ENCODE data around the gene SVIL. TPM values are rescaled to one million over a fixed set of nuclear protein-coding genes. Genes with fewer than 3 reads are reported as not detected.
"Not testable (repeated sequence)": the region's sequence is repeated elsewhere in the genome, so short reads cannot be mapped to it uniquely, and the experiment has no call there.

SVIL gene
- total RNA-seq, 2 experiments from 2014 or later: 7.0 to 8.3 TPM

GRCh38 chr10:29555091-29555745, 79.6 kb downstream of the SVIL start:
- CTCF ChIA-PET: interaction anchor here (0.6 kb wide), 1 partner anchor 10 kb away, joined by 3 read pairs; no protein-coding TSS in a partner anchor
- no peaks in the 10 kb centered on the region for H3K9me3 Mint-ChIP-seq
- no peaks in the 10 kb centered on the region for H3K27me3 Mint-ChIP-seq (ENCODE audit: low read depth)
- no peak overlapping the region for H3K27ac Mint-ChIP-seq
- DNase-seq: no peak
- no peaks in the 10 kb centered on the region for H3K4me1 Mint-ChIP-seq (ENCODE audit: low read depth)
- intact Hi-C loops (cut with micrococcal nuclease): no loop called here
- H3K4me3 Mint-ChIP-seq: no peak overlapping the region
- peaks cover 18% of the 10 kb centered on the region for H3K36me3 Mint-ChIP-seq (ENCODE audit: low read depth)

GRCh38 chr10:29554660-29555059, 80.1 kb downstream of the SVIL start:
- Mint-ChIP-seq H3K4me3 (no peak overlapping the region), H3K4me1 (ENCODE audit: low read depth) (no peaks in the 10 kb centered on the region), H3K9me3 (no peaks in the 10 kb centered on the region), H3K36me3 (ENCODE audit: low read depth) (peaks cover 22% of the 10 kb centered on the region), H3K27me3 (ENCODE audit: low read depth) (no peaks in the 10 kb centered on the region), H3K27ac (no peak overlapping the region)
- DNase-seq: no peak
- intact Hi-C loops (cut with micrococcal nuclease): no loop called here
- CTCF ChIA-PET: interaction anchor here (0.6 kb wide), 1 partner anchor 10 kb away, joined by 3 read pairs; no protein-coding TSS in a partner anchor

- no peak for DNase-seq
- no peaks in the 10 kb centered on the region for H3K27me3 Mint-ChIP-seq (ENCODE audit: low read depth)
- intact Hi-C loops (cut with micrococcal nuclease): no loop called here
- H3K4me1 Mint-ChIP-seq (ENCODE audit: low read depth): peaks cover 1% of the 10 kb centered on the region
- peaks cover 22% of the 10 kb centered on the region for H3K36me3 Mint-ChIP-seq (ENCODE audit: low read depth)
- no peaks in the 10 kb centered on the region for H3K9me3 Mint-ChIP-seq
- no peak overlapping the region for H3K27ac Mint-ChIP-seq
- no peak overlapping the region for H3K4me3 Mint-ChIP-seq
- CTCF ChIA-PET: interaction anchor here (0.9 kb wide), 1 partner anchor 36 kb away, joined by 3 read pairs; no protein-coding TSS in a partner anchor
Measured at GRCh38 chr10:29553544-29554250, 81.1 kb downstream of the SVIL start.

DNA sequence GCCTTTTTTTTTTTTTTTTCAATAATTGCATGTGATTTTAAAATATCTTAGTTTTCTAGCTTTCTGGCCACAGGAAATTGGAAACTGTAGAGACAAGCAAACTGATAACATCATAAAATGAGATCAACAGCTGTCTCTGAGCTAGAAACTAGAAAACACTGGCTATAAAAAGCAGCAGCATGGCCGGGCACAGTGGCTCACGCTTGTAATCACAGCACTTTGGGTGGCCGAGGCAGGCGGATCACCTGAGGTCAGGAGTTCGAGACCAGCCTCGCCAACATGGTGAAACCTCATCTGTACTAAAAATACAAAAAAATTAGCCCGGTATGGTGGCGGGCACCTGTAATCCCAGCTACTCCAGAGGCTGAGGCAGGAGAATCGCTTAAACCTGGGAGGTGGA, 81.7 kb downstream of the SVIL start:
- H3K4me3 Mint-ChIP-seq; H3K9me3 Mint-ChIP-seq; H3K27me3 Mint-ChIP-seq (ENCODE audit: low read depth); intact Hi-C loops (cut with micrococcal nuclease); H3K4me1 Mint-ChIP-seq (ENCODE audit: low read depth); DNase-seq; H3K27ac Mint-ChIP-seq: not testable (repeated sequence)
- CTCF ChIA-PET: interaction anchor here (0.9 to 1.7 kb wide), 2 partner anchors 36 to 38 kb away, joined by 3 to 5 read pairs; no protein-coding TSS in a partner anchor
- peaks cover 23% of the 10 kb centered on the region for H3K36me3 Mint-ChIP-seq (ENCODE audit: low read depth)

DNA sequence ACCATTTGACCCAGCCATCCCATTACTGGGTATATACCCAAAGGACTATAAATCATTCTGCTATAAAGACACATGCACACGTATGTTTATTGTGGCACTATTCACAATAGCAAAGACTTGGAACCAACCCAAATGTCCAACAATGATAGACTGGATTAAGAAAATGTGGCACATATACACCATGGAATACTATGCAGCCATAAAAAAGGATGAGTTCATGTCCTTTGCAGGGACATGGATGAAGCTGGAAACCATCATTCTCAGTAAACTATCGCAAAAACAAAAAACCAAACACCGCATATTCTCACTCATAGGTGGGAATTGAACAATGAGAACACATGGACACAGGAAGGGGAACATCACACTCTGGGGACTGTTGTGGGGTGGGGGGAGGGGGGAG, 85.3 kb downstream of the SVIL start:
- CTCF ChIA-PET; H3K27ac Mint-ChIP-seq; H3K27me3 Mint-ChIP-seq (ENCODE audit: low read depth); H3K4me3 Mint-ChIP-seq; DNase-seq; intact Hi-C loops (cut with micrococcal nuclease); H3K9me3 Mint-ChIP-seq: not testable (repeated sequence)
- Mint-ChIP-seq H3K4me1 (ENCODE audit: low read depth) (peaks cover 15% of the 10 kb centered on the region), H3K36me3 (ENCODE audit: low read depth) (peaks cover 23% of the 10 kb centered on the region)

DNA sequence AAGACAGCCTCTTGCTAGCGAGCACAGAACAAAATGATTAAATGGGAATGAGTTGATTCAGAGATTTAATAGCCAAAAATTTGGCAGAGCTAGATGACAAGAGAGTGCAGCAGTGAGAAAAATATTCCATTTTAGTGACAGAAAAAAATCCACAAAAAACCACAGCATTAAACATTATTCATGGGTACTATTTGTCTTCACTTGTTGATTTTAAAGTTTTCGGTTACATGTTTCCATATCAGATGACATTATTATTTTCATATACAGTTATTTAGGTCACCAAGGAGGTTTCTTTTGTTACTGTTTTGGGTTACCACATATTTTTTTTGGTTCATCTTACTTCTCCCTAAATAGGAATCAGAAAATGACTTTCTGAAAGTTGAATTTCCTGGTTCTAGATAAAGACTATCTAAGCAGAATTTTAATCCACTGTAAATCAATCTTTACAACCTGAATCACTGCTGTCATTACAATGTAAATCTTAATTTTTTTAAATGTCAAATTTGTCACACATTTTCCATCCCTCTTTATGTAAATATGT, 87.9 kb downstream of the SVIL start:
- Mint-ChIP-seq H3K27me3 (ENCODE audit: low read depth) (no peaks in the 10 kb centered on the region), H3K4me3 (no peak overlapping the region)
- DNase-seq: no peak

DNA sequence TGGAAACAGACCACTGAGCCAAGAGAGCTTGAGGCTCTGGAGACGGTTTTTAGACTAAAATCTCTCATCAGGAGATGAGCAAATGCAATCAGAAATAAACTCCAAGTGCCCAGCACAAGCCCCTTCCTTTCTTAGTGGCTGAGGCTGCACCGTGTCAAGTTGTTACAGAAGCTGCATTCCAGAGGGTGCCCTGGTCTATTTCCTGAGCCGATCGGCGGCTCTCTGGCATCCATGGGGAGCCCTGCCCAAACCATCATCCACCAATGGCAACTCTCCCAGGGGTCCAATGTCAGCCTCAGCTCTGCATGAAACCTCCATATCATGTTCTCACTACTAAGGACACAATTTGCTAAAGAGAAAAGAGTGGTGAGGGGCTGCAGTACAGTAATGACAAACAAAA, 89.6 kb downstream of the SVIL start:
- intact Hi-C loops (cut with micrococcal nuclease): no loop called here
- H3K4me1 Mint-ChIP-seq (ENCODE audit: low read depth): peaks cover 15% of the 10 kb centered on the region
- DNase-seq: no peak
- H3K36me3 Mint-ChIP-seq (ENCODE audit: low read depth): peaks cover 3% of the 10 kb centered on the region
- no peak overlapping the region for H3K4me3 Mint-ChIP-seq
- H3K27ac Mint-ChIP-seq: no peak overlapping the region
- H3K9me3 Mint-ChIP-seq: no peaks in the 10 kb centered on the region
- CTCF ChIA-PET: interaction anchor here (0.7 kb wide), 1 partner anchor 869 kb away, joined by 3 read pairs; no protein-coding TSS in a partner anchor
- no peaks in the 10 kb centered on the region for H3K27me3 Mint-ChIP-seq (ENCODE audit: low read depth)

More for the DNA sequence above, 87.9 kb downstream of the SVIL start:
- CTCF ChIA-PET: no interaction called here
- Mint-ChIP-seq H3K36me3 (ENCODE audit: low read depth) (peaks cover 19% of the 10 kb centered on the region), H3K27ac (no peak overlapping the region), H3K9me3 (no peaks in the 10 kb centered on the region), H3K4me1 (ENCODE audit: low read depth) (peaks cover 15% of the 10 kb centered on the region)
- intact Hi-C loops (cut with micrococcal nuclease): no loop called here

DNA sequence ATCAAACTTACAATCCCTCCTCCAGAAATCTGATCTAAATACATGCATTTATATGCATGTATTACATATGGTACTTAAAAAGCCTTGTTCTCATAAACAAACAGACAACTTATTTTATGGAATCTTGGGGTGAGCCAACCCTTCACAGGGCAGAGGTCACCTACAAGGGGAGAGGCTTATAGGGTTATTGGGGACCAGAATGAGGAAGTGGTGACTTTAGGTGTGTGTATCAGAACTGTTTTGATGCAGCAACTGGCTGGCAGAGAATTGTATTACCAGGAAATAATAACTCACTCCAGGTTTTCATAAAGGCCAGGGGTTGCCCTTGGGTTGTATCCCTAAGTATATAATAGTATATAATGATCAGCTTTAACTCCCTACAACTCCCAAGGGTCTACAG, 91.1 kb downstream of the SVIL start:
- H3K36me3 Mint-ChIP-seq (ENCODE audit: low read depth): peaks cover 1% of the 10 kb centered on the region
- intact Hi-C loops (cut with micrococcal nuclease): no loop called here
- no peak overlapping the region for H3K4me3 Mint-ChIP-seq
- no peaks in the 10 kb centered on the region for H3K27me3 Mint-ChIP-seq (ENCODE audit: low read depth)
- CTCF ChIA-PET: no interaction called here
- H3K27ac Mint-ChIP-seq: no peak overlapping the region
- H3K9me3 Mint-ChIP-seq: no peaks in the 10 kb centered on the region
- no peak for DNase-seq
- peaks cover 14% of the 10 kb centered on the region for H3K4me1 Mint-ChIP-seq (ENCODE audit: low read depth)

- H3K4me1 Mint-ChIP-seq (ENCODE audit: low read depth): peaks cover 4% of the 10 kb centered on the region
- no peak for DNase-seq
- intact Hi-C loops (cut with micrococcal nuclease): no loop called here
- H3K4me3 Mint-ChIP-seq: no peak overlapping the region
- H3K27ac Mint-ChIP-seq: no peak overlapping the region
- CTCF ChIA-PET: no interaction called here
- no peaks in the 10 kb centered on the region for H3K27me3 Mint-ChIP-seq (ENCODE audit: low read depth)
- H3K36me3 Mint-ChIP-seq (ENCODE audit: low read depth): no peaks in the 10 kb centered on the region
- no peaks in the 10 kb centered on the region for H3K9me3 Mint-ChIP-seq
Measured at GRCh38 chr10:29542723-29543122, 92.0 kb downstream of the SVIL start.

- DNase-seq: no peak
- intact Hi-C loops (cut with micrococcal nuclease): no loop called here
- Mint-ChIP-seq H3K4me3 (no peak overlapping the region), H3K27ac (no peak overlapping the region), H3K27me3 (ENCODE audit: low read depth) (no peaks in the 10 kb centered on the region), H3K36me3 (ENCODE audit: low read depth) (no peaks in the 10 kb centered on the region), H3K4me1 (ENCODE audit: low read depth) (peaks cover under 1% of the 10 kb centered on the region), H3K9me3 (no peaks in the 10 kb centered on the region)
- CTCF ChIA-PET: interaction anchor here (0.7 kb wide), 1 partner anchor 47 kb away, joined by 5 read pairs; no protein-coding TSS in a partner anchor
Measured at GRCh38 chr10:29541422-29542210, 93.2 kb downstream of the SVIL start.

DNA sequence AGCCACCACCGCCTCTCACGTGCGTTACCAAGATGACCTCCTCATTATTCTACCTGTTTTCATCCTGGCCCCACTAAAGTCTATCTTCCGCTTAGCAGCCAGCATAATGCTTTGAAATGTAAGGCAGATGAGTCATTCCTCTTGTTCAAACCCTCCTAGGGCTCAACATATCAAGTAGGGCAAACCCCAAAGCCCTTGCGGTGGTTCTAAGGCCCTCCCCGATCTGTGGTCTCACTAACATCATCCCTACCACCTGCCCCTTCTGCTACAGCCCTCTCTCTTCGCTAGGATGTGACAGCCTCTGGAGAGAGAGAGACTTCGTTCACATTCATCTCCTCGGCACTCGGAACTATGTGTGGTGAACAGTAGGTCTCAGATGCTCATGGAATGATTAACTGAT, 94.8 kb downstream of the SVIL start:
- no peaks in the 10 kb centered on the region for H3K4me1 Mint-ChIP-seq (ENCODE audit: low read depth)
- H3K27ac Mint-ChIP-seq: no peak overlapping the region
- CTCF ChIA-PET: no interaction called here
- no peaks in the 10 kb centered on the region for H3K9me3 Mint-ChIP-seq
- H3K4me3 Mint-ChIP-seq: no peak overlapping the region
- intact Hi-C loops (cut with micrococcal nuclease): no loop called here
- no peaks in the 10 kb centered on the region for H3K27me3 Mint-ChIP-seq (ENCODE audit: low read depth)
- H3K36me3 Mint-ChIP-seq (ENCODE audit: low read depth): no peaks in the 10 kb centered on the region
- no peak for DNase-seq

DNA sequence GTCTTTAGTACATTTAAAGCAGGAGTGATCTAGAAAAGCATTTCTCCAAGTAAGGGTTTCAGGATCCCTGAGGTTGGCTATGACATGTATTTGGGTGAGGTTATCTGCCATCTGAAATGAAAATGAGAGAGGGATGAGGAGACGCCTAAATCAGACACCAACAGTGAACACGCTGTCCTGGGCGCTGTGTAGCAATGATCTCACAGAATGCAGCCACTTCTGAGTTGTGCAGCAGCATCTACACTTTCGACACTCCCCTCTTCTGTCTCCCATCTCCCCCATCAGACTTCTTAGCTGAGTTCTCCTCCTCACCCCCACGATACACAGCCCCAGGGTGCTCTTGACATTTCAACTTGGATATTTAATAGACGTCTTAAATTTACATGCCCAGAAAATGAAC, 95.4 kb downstream of the SVIL start:
- Mint-ChIP-seq H3K36me3 (ENCODE audit: low read depth) (peaks cover 2% of the 10 kb centered on the region), H3K27ac (no peak overlapping the region), H3K9me3 (no peaks in the 10 kb centered on the region), H3K4me1 (ENCODE audit: low read depth) (no peaks in the 10 kb centered on the region), H3K27me3 (ENCODE audit: low read depth) (no peaks in the 10 kb centered on the region), H3K4me3 (no peak overlapping the region)
- CTCF ChIA-PET: no interaction called here
- no peak for DNase-seq
- intact Hi-C loops (cut with micrococcal nuclease): no loop called here

Data from activated naive CD4-positive, alpha-beta T cell treated with anti-CD3 and anti-CD28 coated beads for 36 hours (primary cell).